ENCODE data around the gene PIK3C2G.
"Not testable (repeated sequence)": the region's sequence is repeated elsewhere in the genome, so short reads cannot be mapped to it uniquely, and the experiment has no call there.

PIK3C2G gene

DNA sequence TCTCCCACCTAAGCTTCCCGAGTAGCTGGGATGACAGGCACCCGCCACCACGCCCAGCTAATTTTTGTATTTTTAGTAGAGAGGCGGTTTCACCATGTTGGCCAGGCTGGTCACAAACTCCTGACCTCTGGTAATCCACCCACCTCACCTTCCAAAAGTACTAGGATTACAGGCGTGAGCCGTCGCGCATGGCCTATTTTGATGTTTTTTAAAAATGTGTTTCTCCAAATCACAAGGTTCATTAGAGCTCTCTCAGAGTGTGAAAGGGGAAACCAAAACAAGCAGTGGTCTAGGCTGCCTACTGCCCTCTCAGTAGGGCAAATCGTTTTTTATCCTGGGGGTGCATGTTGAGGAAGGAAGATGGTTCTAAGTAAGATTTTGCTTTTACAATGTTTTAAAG, 211.5 kb downstream of the PIK3C2G start:
- no peak for DNase-seq (ENCODE audit: low read depth)

DNA sequence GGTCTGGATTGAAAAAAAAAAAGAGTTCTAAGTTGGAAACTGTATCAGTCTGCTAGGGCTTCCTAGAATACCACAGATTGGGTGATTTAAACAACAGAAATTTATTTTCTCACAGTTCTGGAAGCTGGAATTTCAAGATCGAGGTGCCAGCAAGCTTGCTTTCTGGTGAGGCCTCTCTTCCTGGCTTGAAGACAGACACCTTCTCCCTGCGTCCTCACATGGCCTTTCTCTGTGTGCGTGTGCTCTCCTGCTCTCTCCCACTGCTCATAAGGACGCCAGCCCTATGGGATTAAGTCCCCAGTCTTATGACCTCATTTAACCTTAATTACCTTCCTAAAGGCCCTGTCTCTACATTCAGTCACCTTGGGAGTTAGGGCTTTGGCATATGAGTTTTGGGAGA, 215.5 kb downstream of the PIK3C2G start:
- DNase-seq (ENCODE audit: low read depth), result no peak

DNA sequence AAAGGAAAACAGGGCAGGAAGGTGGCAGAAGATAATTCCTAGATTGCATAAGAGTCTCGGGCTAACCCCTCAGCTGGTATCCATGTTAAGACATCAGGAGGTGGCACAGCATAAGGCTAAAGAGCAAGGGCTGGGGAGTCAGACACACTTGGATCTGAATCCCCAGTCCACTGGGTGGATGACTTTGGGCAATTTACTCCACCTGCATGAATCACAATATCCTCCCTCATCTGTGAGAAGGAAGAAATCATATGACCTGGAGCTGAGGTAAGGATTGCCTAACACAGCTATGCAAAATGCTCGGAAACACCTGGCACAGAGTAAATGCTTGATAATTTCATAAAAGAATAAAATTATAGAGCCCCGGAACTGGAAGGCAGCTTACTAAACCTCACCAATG, 217.9 kb downstream of the PIK3C2G start:
- no peak for DNase-seq (ENCODE audit: low read depth)

- no peak for DNase-seq (ENCODE audit: low read depth)
These were observed 221.3 kb downstream of the PIK3C2G start for GRCh38 chr12:18482601-18483120.

- no peak for DNase-seq (ENCODE audit: low read depth)
These were observed 222.5 kb downstream of the PIK3C2G start for GRCh38 chr12:18483698-18484325.

- no peak for DNase-seq (ENCODE audit: low read depth)
These were observed 224.7 kb downstream of the PIK3C2G start for GRCh38 chr12:18486036-18486435.

- no peak for DNase-seq (ENCODE audit: low read depth)
These were observed 226.2 kb downstream of the PIK3C2G start for GRCh38 chr12:18487509-18487908.

DNA sequence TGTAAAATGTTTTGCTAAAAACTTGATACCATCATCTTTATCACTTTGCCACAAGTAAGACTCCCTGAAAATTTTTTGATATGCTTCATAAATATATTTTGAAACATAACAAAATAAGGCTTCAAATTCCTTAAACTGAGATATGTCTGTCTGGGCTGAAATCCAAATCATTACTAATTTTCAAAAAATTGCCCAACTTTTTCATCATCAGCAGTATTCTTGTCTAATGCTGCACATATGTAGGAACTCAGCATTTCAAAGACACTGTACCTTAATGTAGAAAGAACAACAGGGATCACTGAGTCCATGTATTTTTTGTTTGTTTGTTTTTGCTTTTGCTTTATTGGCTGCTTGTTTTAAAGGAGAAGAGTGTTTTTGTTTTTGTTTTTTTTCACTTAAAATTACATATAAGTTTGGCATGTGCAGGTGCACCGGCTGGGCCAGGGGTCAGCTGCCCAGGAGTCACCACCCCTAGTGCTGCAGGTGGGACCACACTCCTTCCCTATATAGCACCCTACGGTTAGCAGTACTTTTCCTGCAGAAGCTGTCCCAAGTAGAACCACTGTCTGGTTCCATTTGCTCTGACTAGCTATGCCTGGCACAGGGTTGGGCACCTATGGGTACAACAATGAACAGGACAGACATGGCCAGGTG, 231.2 kb downstream of the PIK3C2G start:
- DNase-seq (ENCODE audit: low read depth), result no peak

GRCh38 chr12:18496156-18496555, 234.8 kb downstream of the PIK3C2G start:
- no peak for DNase-seq (ENCODE audit: low read depth)

DNA sequence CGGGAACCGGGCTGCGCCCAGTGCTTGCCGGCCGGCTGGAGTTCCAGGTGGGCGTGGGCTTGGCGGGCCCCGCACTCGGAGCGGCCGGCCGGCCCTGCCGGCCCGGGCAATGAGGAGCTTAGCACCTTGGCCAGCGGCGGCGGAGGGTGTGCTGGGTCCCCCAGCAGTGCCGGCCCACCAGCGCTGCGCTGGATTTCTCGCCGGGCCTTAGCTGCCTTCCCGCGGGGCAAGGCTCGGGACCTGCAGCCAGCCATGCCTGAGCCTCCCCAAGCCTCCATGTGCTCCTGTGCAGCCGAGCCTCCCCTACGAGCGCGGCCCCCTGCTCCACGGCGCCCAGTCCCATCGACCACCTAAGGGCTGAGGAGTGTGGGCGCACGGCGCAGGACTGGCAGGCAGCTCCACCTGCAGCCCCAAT, 238.8 kb downstream of the PIK3C2G start:
- DNase-seq (ENCODE audit: low read depth), result not testable (repeated sequence)

DNA sequence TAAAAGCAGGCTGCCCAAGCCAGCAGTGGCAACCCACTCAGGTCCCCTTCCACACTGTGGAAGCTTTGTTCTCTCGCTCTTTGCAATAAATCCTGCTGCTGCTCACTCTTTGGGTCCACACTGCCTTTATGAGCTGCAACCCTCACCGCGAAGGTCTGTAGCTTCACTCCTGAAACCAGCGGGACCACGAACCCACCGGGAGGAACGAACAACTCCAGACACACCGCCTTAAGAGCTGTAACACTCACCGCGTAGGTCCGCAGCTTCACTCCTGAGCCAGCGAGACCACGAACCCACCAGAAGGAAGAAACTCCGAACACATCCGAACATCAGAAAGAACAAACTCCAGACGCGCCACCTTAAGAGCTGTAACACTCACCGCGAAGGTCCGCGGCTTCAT, 239.4 kb downstream of the PIK3C2G start:
- not testable (repeated sequence) for DNase-seq (ENCODE audit: low read depth)

- no peak for DNase-seq (ENCODE audit: low read depth)
These were observed 241.2 kb downstream of the PIK3C2G start for GRCh38 chr12:18502422-18502968.

DNA sequence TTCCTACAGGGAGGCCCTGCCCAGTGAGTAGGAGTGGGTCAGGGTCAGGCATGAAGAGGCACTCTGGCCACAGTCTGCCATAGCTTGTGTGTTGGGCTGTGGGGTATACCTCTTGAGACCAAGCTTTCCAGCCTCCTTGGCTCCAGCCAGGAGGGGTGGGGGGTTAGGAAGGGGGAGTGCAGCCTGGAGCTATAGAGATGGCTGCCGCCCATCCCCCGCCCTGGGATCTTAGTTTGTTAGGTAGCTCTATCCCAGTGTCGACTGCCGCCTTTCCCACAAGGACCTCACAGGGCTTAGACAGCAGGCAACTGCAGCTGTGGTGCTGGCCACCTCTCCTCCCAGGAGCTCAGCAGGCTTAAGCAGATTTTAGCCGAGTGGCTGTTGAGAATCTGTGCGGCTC, 260.1 kb downstream of the PIK3C2G start:
- DNase-seq (ENCODE audit: low read depth), result no peak

- no peak for DNase-seq (ENCODE audit: low read depth)
These were observed 261.5 kb downstream of the PIK3C2G start for GRCh38 chr12:18522806-18523205.

- not testable (repeated sequence) for DNase-seq (ENCODE audit: low read depth)
These were observed 281.2 kb downstream of the PIK3C2G start for GRCh38 chr12:18542497-18542896.

GRCh38 chr12:18546399-18546798, 285.1 kb downstream of the PIK3C2G start:
- no peak for DNase-seq (ENCODE audit: low read depth)

DNA sequence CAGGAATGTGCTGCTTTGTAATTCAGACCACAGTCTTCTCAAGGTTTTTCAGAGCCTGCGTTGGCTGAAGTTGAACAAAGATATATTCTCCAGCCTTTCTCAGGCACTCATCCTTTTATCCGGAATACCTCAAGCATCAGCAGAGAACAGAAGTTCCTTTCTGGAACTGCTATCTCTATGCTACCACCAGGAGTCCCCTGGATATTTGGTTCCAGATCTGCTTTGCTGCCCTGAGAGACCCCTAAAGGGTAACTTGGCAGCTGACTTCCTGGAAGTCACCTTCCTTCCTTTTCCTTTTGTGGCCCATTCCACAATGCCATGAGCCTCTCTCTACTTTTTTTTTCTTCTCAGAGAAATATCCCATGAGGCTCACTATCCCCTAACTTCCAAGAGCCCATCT, 288.3 kb downstream of the PIK3C2G start:
- DNase-seq (ENCODE audit: low read depth), result no peak

DNA sequence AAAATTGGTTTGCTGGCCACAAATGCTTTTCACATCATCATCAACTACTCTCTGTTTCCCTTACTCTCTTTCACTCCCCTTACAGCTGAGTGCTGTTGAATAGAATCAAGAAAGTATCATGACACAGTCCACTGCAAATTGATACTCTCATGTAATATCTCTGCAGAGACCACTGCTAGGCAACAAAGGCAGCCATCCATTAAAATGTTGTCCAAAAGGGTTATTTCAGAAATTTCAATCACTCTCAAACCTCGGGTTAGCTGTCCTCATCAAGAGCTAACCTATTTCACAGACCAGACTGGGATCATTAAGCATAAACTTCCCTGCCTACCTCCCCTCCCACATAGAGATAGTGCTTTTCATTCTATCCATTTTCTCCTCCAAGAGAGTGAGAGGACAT, 289.8 kb downstream of the PIK3C2G start:
- no peak for DNase-seq (ENCODE audit: low read depth)

GRCh38 chr12:18551701-18552100, 290.4 kb downstream of the PIK3C2G start:
- DNase-seq (ENCODE audit: low read depth), result no peak

- DNase-seq (ENCODE audit: low read depth), result no peak
These were observed 291.5 kb downstream of the PIK3C2G start for GRCh38 chr12:18552829-18553228.

GRCh38 chr12:18556161-18556560, 294.8 kb downstream of the PIK3C2G start:
- DNase-seq (ENCODE audit: low read depth), result no peak

DNA sequence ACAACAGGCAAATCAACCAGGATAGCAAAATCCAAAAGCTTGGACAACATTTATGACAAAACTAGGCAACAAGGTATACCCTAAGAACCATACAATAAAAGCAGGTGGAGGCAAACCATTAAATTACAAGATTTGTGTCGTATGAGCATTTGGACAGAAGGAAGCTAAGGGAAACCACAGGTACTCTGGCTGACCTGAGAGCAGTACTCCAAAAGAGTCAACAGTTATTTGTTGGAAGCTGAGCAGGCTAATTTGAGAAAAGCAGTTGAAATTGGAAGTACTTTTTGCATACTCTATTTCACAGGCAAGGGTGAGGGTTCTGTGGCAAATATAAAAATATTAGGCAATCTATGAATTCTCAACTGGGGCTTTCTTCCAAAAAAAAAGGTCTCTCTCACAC, 297.9 kb downstream of the PIK3C2G start:
- DNase-seq (ENCODE audit: low read depth), result no peak

DNA sequence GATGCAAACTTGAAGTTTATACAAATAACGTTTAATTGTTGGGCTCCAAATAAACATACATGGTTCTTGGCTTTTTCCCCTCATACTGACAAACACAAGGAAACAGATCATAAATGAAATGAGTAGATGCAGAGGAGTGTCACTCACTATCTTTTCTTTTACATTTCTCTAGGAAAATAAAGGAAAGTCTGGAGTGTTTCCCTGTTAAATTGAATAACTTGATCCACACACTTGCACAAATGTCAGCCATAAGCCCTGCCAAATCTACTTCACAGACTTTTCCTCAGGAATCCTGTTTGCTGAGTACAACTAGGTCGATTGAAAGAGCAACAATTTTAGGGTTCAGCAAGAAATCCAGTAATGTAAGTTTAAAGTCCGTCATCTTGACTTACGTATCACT, 301.2 kb downstream of the PIK3C2G start:
- DNase-seq (ENCODE audit: low read depth), result no peak

DNA sequence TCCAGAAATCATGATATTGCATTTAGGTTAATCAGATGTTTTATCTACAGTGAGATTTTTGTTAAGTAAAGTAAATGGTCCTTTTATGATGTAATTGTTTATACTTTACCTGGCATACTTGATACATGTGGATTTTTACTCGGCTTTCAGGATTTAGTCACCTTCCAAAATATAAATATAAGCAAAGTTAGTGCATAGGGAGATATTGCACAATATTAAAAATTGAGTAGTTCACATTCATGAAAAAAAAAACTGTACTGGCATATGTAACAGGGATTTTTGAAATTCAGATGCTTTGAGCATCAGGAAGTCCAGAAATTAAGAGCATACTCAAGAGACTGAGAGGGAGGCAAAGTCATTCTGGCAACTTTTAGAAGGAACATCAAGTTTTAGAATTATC, 303.0 kb downstream of the PIK3C2G start:
- DNase-seq (ENCODE audit: low read depth), result no peak

Measured in activated T-cell treated with anti-CD3 and anti-CD28 coated beads for 1 hour (primary cell).